ENCODE measurements around the gene FAM149B1. TPM values are rescaled to one million over a fixed set of nuclear protein-coding genes. Genes with fewer than 3 reads are reported as not detected.

The FAM149B1 gene
- total RNA-seq, 1 experiment from 2014 or later = 17.5 TPM

DNA sequence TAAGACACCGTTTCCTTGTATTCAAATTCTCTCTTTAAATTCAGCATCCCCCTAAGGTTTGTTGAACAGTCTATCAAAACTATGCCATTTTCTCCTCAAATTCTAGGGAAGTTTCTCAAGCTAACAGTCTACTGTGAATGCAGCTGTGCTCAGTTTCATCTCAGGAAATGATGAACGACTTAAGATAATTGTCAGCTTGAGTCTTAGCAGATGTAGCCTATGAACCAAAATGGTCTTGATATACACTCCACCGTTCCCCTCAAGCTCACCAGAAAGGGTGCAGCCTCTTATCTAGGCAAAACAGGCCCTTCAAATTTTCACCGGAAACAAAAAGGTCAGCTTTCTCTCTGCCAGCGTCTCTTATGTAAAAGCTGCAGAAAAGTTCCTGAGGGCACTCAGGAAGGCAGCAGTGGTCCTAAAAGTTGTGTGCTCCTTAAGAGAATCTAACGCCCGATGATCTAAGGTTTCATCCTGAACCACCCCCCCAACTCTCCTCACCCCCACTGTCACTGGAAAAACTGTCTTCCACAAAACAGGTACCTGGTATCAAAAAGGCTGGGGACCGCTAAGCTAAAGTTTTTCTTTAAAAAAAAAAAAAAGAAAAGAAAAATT, 77.1 kb downstream of the FAM149B1 start:
- BruUV-seq (replicated peaks) = no TSS peak
- TF ChIP-seq EZH2phosphoT487 (IDR thresholded peaks at IDR 0.05; ENCODE audit: borderline replicate concordance) (no peak), TCF7L2 (IDR thresholded peaks at IDR 0.05; ENCODE audit: borderline replicate concordance, extremely low read depth, insufficient read depth, insufficient read length) (no peak), RAD21 (IDR thresholded peaks at IDR 0.05; ENCODE audit: low read depth) (no peak), SP1 (IDR thresholded peaks at IDR 0.05; ENCODE audit: low read depth) (no peak), SIN3A (IDR thresholded peaks at IDR 0.05; ENCODE audit: low read depth) (no peak), YY1 (IDR thresholded peaks at IDR 0.05; ENCODE audit: extremely low read depth, insufficient replicate concordance, low read depth, low read length) (no peak), CBX3 (IDR thresholded peaks at IDR 0.05; ENCODE audit: low read depth) (no peak), POLR2AphosphoS5 (IDR thresholded peaks at IDR 0.05; ENCODE audit: low read depth, low read length) (no peak), EZH2 (IDR thresholded peaks at IDR 0.05) (no peak), POLR2A (IDR thresholded peaks at IDR 0.05; ENCODE audit: borderline replicate concordance, extremely low read depth, insufficient read depth, insufficient read length) (no peak), SRF (IDR thresholded peaks at IDR 0.05; ENCODE audit: low read depth) (no peak)
- TF ChIP-seq, protein P1, sequence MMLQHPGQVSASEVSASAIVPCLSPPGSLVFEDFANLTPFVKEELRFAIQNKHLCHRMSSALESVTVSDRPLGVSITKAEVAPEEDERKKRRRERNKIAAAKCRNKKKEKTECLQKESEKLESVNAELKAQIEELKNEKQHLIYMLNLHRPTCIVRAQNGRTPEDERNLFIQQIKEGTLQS (IDR thresholded peaks at IDR 0.05) = no peak
- TF ChIP-seq, protein P2, sequence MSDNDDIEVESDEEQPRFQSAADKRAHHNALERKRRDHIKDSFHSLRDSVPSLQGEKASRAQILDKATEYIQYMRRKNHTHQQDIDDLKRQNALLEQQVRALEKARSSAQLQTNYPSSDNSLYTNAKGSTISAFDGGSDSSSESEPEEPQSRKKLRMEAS (IDR thresholded peaks at IDR 0.05) = no peak
- H3K9me2 ChIP-seq (ENCODE audit: insufficient read depth) = no peaks in the 10 kb centered on the region
- H4K20me1 ChIP-seq (ENCODE audit: insufficient read depth) = peaks cover 10% of the 10 kb centered on the region; the same call in 1 of the 2 replicates
- no peak overlapping the region for H3K27ac ChIP-seq (ENCODE audit: low read depth, low read length)
- no peaks in the 10 kb centered on the region for H3K27me3 ChIP-seq (ENCODE audit: insufficient read depth, low read length)
- H3K36me3 ChIP-seq (ENCODE audit: control insufficient read depth in 1 of 2, insufficient read depth in 2 of 2, low read length in 2 of 2) = peaks cover 41 to 57% of the 10 kb centered on the region in 2 experiments
- ATAC-seq = no peak
- intact Hi-C loops (cut with micrococcal nuclease) = loop anchor here (5.0 kb wide), 2 partner anchors 382 to 397 kb away; partner anchors contain the start of gene MYOZ1
- no peaks in the 10 kb centered on the region for H3K9me3 ChIP-seq (ENCODE audit: control insufficient read depth in 1 of 2, insufficient read depth in 1 of 2, low read depth in 1 of 2, low read length in 2 of 2)
- ChIA-PET RAD21 (ENCODE audit: low non-redundant PET in 1 of 2, low total read pairs in 2 of 2, uncharacterized antibody in 2 of 2, unreplicated experiment in 2 of 2) (no interaction called here), CTCF (no interaction called here), POLR2A (no interaction called here)
- no peak overlapping the region for H3K4me3 ChIP-seq (replicated peaks in 1 of 2; ENCODE audit: low read depth in 1 of 2, low read length in 2 of 2)
- H3K4me1 ChIP-seq (ENCODE audit: control insufficient read depth in 1 of 2, insufficient read depth in 2 of 2, low read length in 2 of 2) = peaks cover 12 to 26% of the 10 kb centered on the region in 2 experiments
- DNase-seq (ENCODE audit: low read depth, low spot score) = no peak
- H3K79me2 ChIP-seq (ENCODE audit: insufficient read depth, low read length) = peaks cover 85% of the 10 kb centered on the region
- no peak overlapping the region for H2AFZ ChIP-seq (ENCODE audit: low read depth, low read length, poor library complexity, severe bottlenecking)
- no peak overlapping the region; the same call in 1 of the 2 replicates for H3K4me2 ChIP-seq (ENCODE audit: low read length)
- no peak overlapping the region for H3K9ac ChIP-seq (ENCODE audit: low read length)

Measured in HCT116 (cell line).